ENCODE measurements around the gene COQ8B.

Gene COQ8B

GRCh38 chr19:40717880-40718773 is 1.4 kb upstream of the COQ8B start:
- DNase-seq (ENCODE audit: low read depth), result peak; percentile 23

- peak; percentile 52 for DNase-seq (ENCODE audit: low read depth)
Observed at GRCh38 chr19:40717325-40717879, 716 bp upstream of the COQ8B start.

GRCh38 chr19:40716031-40716481 is 630 bp downstream of the COQ8B start:
- peak; percentile 98 for DNase-seq (ENCODE audit: low read depth)

- DNase-seq (ENCODE audit: low read depth), result peak; percentile 92
Observed at GRCh38 chr19:40714441-40715299, 2.0 kb downstream of the COQ8B start.

GRCh38 chr19:40713939-40714338 is 2.7 kb downstream of the COQ8B start:
- DNase-seq (ENCODE audit: low read depth), result no peak

- no peak for DNase-seq (ENCODE audit: low read depth)
Observed at GRCh38 chr19:40709817-40710216, 6.9 kb downstream of the COQ8B start.

- DNase-seq (ENCODE audit: low read depth), result no peak
Observed at GRCh38 chr19:40707615-40708014, 9.1 kb downstream of the COQ8B start.

GRCh38 chr19:40705950-40706619 is 10.6 kb downstream of the COQ8B start:
- DNase-seq (ENCODE audit: low read depth), result no peak

- DNase-seq (ENCODE audit: low read depth), result no peak
Observed at GRCh38 chr19:40705362-40705651, 11.4 kb downstream of the COQ8B start.

GRCh38 chr19:40704491-40705361 is 12.0 kb downstream of the COQ8B start:
- no peak for DNase-seq (ENCODE audit: low read depth)

- DNase-seq (ENCODE audit: low read depth), result no peak
Observed at GRCh38 chr19:40703029-40703755, 13.5 kb downstream of the COQ8B start.

GRCh38 chr19:40702337-40703012 is 14.2 kb downstream of the COQ8B start:
- DNase-seq (ENCODE audit: low read depth), result peak; percentile 59

GRCh38 chr19:40701758-40702157 is 14.9 kb downstream of the COQ8B start:
- no peak for DNase-seq (ENCODE audit: low read depth)

- no peak for DNase-seq (ENCODE audit: low read depth)
Observed at GRCh38 chr19:40700083-40700482, 16.6 kb downstream of the COQ8B start.

GRCh38 chr19:40697007-40697406 is 19.7 kb downstream of the COQ8B start:
- DNase-seq (ENCODE audit: low read depth), result no peak

GRCh38 chr19:40695881-40696280 is 20.8 kb downstream of the COQ8B start:
- DNase-seq (ENCODE audit: low read depth), result no peak

- DNase-seq (ENCODE audit: low read depth), result no peak
Observed at GRCh38 chr19:40693896-40694295, 22.8 kb downstream of the COQ8B start.

GRCh38 chr19:40693150-40693788 is 23.4 kb downstream of the COQ8B start:
- no peak for DNase-seq (ENCODE audit: low read depth)

GRCh38 chr19:40692212-40692551 is 24.5 kb downstream of the COQ8B start:
- DNase-seq (ENCODE audit: low read depth), result no peak
